K562 (cell line): ENCODE data around the gene PYROXD2. TPM values are rescaled to one million over a fixed set of nuclear protein-coding genes. Genes with fewer than 3 reads are reported as not detected.

Experiments used
- ATAC-seq: fragments of 200-7000 bp; cut with Tn5 transposase; 3 replicates; pipeline ENCODE4 v1.9.1; 2020; ENCODE audit warnings: moderate library complexity
- BruUV-seq: library from RNA; stranded (reverse); fragments of 400-500 nt; replicated peaks from 2 replicates; lab custom pipeline; 2021; lab: Mats Ljungman, UMichigan
- CTCF ChIA-PET: fragments of 300-600 bp; formaldehyde crosslinking; extraction: SDS; loops from one replicate; lab custom pipeline; 2021; ENCODE audit warnings: low intra/inter-chr PET ratio; lab: Yijun Ruan, JAX
- POLR2A ChIA-PET: fragments of 300-600, 350-650 bp; sonication (Branson Sonifier 250); formaldehyde crosslinking; extraction: SDS; loops from one replicate; lab custom pipeline; 2021; ENCODE audit warnings: antibody characterized with exemption, inconsistent platforms; lab: Yijun Ruan, JAX
- DNase-seq, 4 experiments: peaks; one replicate each; pipeline versions ENCODE4 v3.0.0 to v3.0.0-alpha.2; 2011 to 2018; ENCODE audit warnings: low spot score in 3 of 4, mixed read lengths in 3 of 4; ENCODE audit errors: extremely low read depth in 1 of 4
- FAIRE-seq: peaks from 2 replicates; lab custom pipeline; 2011; peaks lifted over from hg19 to GRCh38; lab: Jason Lieb, UNC
- H2AFZ ChIP-seq: 2 replicates; pipeline ENCODE4 v1.6.0; 2011; ENCODE audit warnings: low read depth, low read length, control low read depth, inconsistent platforms
- H3K27ac ChIP-seq: fragments of 200-600 bp; 3 replicates; pipeline ENCODE4 v1.8.0; 2011; ENCODE audit warnings: low read depth, mild to moderate bottlenecking, control low read depth, inconsistent platforms, low read length, moderate library complexity, mixed read lengths; ENCODE audit errors: extremely low read depth
- H3K27me3 ChIP-seq, 2 experiments: fragments of 300-600 bp in 1 of 2; 2 replicates in 1 of 2; 3 replicates in 1 of 2; pipeline versions ENCODE4 v1.6.0 to v1.8.0; 2011; ENCODE audit warnings: inconsistent platforms in 2 of 2, low read length in 2 of 2, mild to moderate bottlenecking in 1 of 2, mixed read lengths in 1 of 2, moderate library complexity in 1 of 2; ENCODE audit not compliant: control insufficient read depth in 2 of 2, insufficient read depth in 2 of 2
- H3K36me3 ChIP-seq: fragments of 300-600 bp; 3 replicates; pipeline ENCODE4 v1.8.0; 2011; ENCODE audit warnings: mild to moderate bottlenecking, low read length, inconsistent platforms; ENCODE audit not compliant: control insufficient read depth, insufficient read depth
- H3K4me1 ChIP-seq, 2 experiments: fragments of 200-600 bp in 1 of 2; replicated peaks in 1 of 2; 2 replicates in 1 of 2; 3 replicates in 1 of 2; pipeline versions ENCODE4 v1.5.1 to v1.8.0; 2011; ENCODE audit warnings: inconsistent platforms in 2 of 2, low read length in 2 of 2, mild to moderate bottlenecking in 1 of 2, mixed read lengths in 1 of 2, moderate library complexity in 1 of 2; ENCODE audit not compliant: control insufficient read depth in 2 of 2, insufficient read depth in 2 of 2
- H3K4me2 ChIP-seq: 2 replicates; pipeline ENCODE4 v1.6.1; 2011; ENCODE audit warnings: low read length, control low read depth, inconsistent platforms, mixed read lengths; ENCODE audit not compliant: insufficient read depth
- H3K4me3 ChIP-seq: fragments of 200-600 bp; sonication (generic), shearing (Covaris generic); 2 replicates; pipeline ENCODE4 v1.5.1; 2016; ENCODE audit warnings: control low read depth, inconsistent platforms
- H3K79me2 ChIP-seq: fragments of 200-600 bp; 3 replicates; pipeline ENCODE4 v1.8.0; 2011; ENCODE audit warnings: low read length, inconsistent platforms; ENCODE audit not compliant: control insufficient read depth, insufficient read depth
- H3K9ac ChIP-seq, 2 experiments: 2 replicates each; pipeline versions ENCODE4 v1.6.0 to v1.6.1; 2011; ENCODE audit warnings: low read depth in 2 of 2, low read length in 2 of 2, control low read depth in 1 of 2, inconsistent platforms in 1 of 2, mild to moderate bottlenecking in 1 of 2, mixed read lengths in 1 of 2; ENCODE audit not compliant: insufficient read depth in 1 of 2
- H3K9me1 ChIP-seq: one replicate; pipeline ENCODE4 v1.6.0; 2011; ENCODE audit warnings: inconsistent platforms, mild to moderate bottlenecking, low read length, moderate library complexity; ENCODE audit not compliant: control insufficient read depth, insufficient read depth
- H3K9me3 ChIP-seq: replicated peaks from 2 replicates; pipeline ENCODE4 v1.5.1; 2011; ENCODE audit warnings: low read depth, low read length, inconsistent platforms; ENCODE audit not compliant: control insufficient read depth, insufficient read depth
- H4K20me1 ChIP-seq: replicated peaks from 2 replicates; pipeline ENCODE4 v1.6.1; 2011; ENCODE audit warnings: low read length, inconsistent platforms, mixed read lengths; ENCODE audit not compliant: control insufficient read depth, insufficient read depth
- CBFA2T2 ChIP-seq: fragments of 450-650 bp; conservative IDR thresholded peaks from 2 replicates; pipeline ENCODE4 v1.6.1; 2017; ENCODE audit warnings: mild to moderate bottlenecking
- CXXC5 ChIP-seq: fragments of 250-450 bp; sonication (Bioruptor Pico); IDR thresholded peaks from 2 replicates; pipeline ENCODE4 v1.8.0; 2022; ENCODE audit warnings: inconsistent platforms, mild to moderate bottlenecking, moderate library complexity
- NR3C1 ChIP-seq: sonication (generic); formaldehyde crosslinking; IDR thresholded peaks from 2 replicates; pipeline ENCODE4 v1.8.1; 2022; ENCODE audit warnings: missing genetic modification reagents
- RAD21 ChIP-seq, 2 experiments: fragments of 250-450 bp in 1 of 2; fragments of 450-650 bp in 1 of 2; sonication (Bioruptor Pico) in 1 of 2; formaldehyde crosslinking in 1 of 2; IDR thresholded peaks in 1 of 2; conservative IDR thresholded peaks in 1 of 2; 2 replicates each; pipeline versions ENCODE4 v1.4.0 to v1.8.0; 2020 to 2022; ENCODE audit warnings: mild to moderate bottlenecking in 2 of 2, moderate library complexity in 1 of 2
- RB1 ChIP-seq: fragments of 450-650 bp; IDR thresholded peaks from 2 replicates; pipeline ENCODE4 v1.6.1; 2017; ENCODE audit warnings: low read depth, mild to moderate bottlenecking
- ZBTB49 ChIP-seq: sonication (generic); formaldehyde crosslinking; IDR thresholded peaks from 2 replicates; pipeline ENCODE4 v1.8.0; 2022; ENCODE audit warnings: missing genetic modification reagents, mild to moderate bottlenecking, borderline replicate concordance
- ZBTB9 ChIP-seq: fragments of 450-650 bp; formaldehyde crosslinking; IDR thresholded peaks from 2 replicates; pipeline ENCODE4 v1.4.0; 2020; ENCODE audit warnings: mild to moderate bottlenecking, moderate library complexity
- WGBS: fragments of 100-300 bp; shearing (Covaris generic); methylation state at CpG from one replicate; pipeline ENCODE4 v1.1.6; 2016; ENCODE audit warnings: low coverage, mixed read lengths; ENCODE audit not compliant: insufficient coverage; ENCODE audit errors: missing lambda C conversion rate; 5-methylcytosine and 5-hydroxymethylcytosine counted together
- in situ Hi-C: fragments of 300-500 bp; cut with MboI; formaldehyde crosslinking; loops from 4 replicates; pipeline ENCODE4 v1.15.0; 2018; ENCODE audit warnings: inconsistent platforms, mixed read lengths
- intact Hi-C: fragments of 100-400 bp; cut with micrococcal nuclease; formaldehyde crosslinking; loops from 2 replicates; pipeline ENCODE4 v1.14.2; 2022
- polyA plus RNA-seq, 8 experiments: library from polyadenylated mRNA; depleted of rRNA in 4 of 8; stranded (reverse) in 5 of 8; unstranded in 3 of 8; fragments of >200 nt; fragmentation: Nextera tagmentation in 2 of 8; fragmentation: Illumina TruSeq in 1 of 8; extraction: Ambion mirVana in 2 of 8; extraction: Trizol in 1 of 8; gene quantifications; 2 replicates each; pipeline versions ENCODE4 v1.2.1 to v1.2.3, GENCODE V29; 2011 to 2014; ENCODE audit warnings: inconsistent platforms in 1 of 8, missing spikeins in 1 of 8
- total RNA-seq, 7 experiments: library from RNA; depleted of rRNA in 6 of 7; stranded (reverse); fragments of >200 nt in 6 of 7; fragmentation: Illumina TruSeq in 2 of 7; extraction: Trizol in 2 of 7; gene quantifications; 2 replicates each; pipeline versions ENCODE4 v1.2.1 to v1.2.3, GENCODE V29; 2011 to 2021; ENCODE audit warnings: low replicate concordance in 1 of 7

Gene PYROXD2
- total and polyA plus RNA-seq, 9 of the 15 experiments (the other 6 are each of a cell fraction or from before 2014, with no cell fraction given) = 0.14 to 1.4 (median 0.58) TPM

GRCh38 chr10:98418665-98419468 lies 3.9 kb upstream of the PYROXD2 start:
- no peak for TF ChIP-seq CBFA2T2
- TF ChIP-seq RB1 = no peak
- no peak for TF ChIP-seq RAD21 (CRISPR knock-in tag; conservative IDR thresholded peaks at IDR 0.05 in 1 of 2, IDR thresholded peaks at IDR 0.05 in 1 of 2)
- TF ChIP-seq ZBTB49 = no peak
- TF ChIP-seq CXXC5 (CRISPR knock-in tag) = no peak
- TF ChIP-seq ZBTB9 (CRISPR knock-in tag) = no peak
- TF ChIP-seq NR3C1 (CRISPR knock-in tag) = no peak
- no peak for ATAC-seq
- in situ Hi-C loops = no loop called here
- WGBS = 89% methylated on average over 9 of the region's 18 CpGs
- FAIRE-seq = no peak
- Histone ChIP-seq H3K4me1 (peaks cover 6 to 23% of the 10 kb centered on the region in 2 experiments; a peak in 4 of 5 replicates), H2AFZ (no peak overlapping the region), H3K9me3 (no peaks in the 10 kb centered on the region), H3K27ac (no peak overlapping the region), H4K20me1 (no peaks in the 10 kb centered on the region), H3K4me3 (no peak overlapping the region), H3K79me2 (no peaks in the 10 kb centered on the region), H3K27me3 (no peaks in the 10 kb centered on the region), H3K9ac (no peak overlapping the region), H3K9me1 (no peaks in the 10 kb centered on the region), H3K4me2 (no peak overlapping the region), H3K36me3 (peaks cover 31% of the 10 kb centered on the region; the same call in 2 of the 3 replicates)
- POLR2A ChIA-PET = interaction anchor here (0.5 to 0.6 kb wide), 2 partner anchors 52 to 264 kb away, joined by 3 read pairs; no protein-coding TSS in a partner anchor
- intact Hi-C loops = no loop called here
- no peak for DNase-seq
- CTCF ChIA-PET = no interaction called here
- BruUV-seq = no TSS peak
